GM19035 (cell line): ENCODE results near the gene RASGEF1C.

ENCODE experiments used
- ATAC-seq: cut with Tn5 transposase; IDR thresholded peaks from one replicate; pipeline ENCODE4 v1.9.1; 2021; ENCODE audit not compliant: unreplicated experiment

The RASGEF1C gene

GRCh38 chr5:180161420-180162303, 47.3 kb downstream of the RASGEF1C start:
- no peak for ATAC-seq

DNA sequence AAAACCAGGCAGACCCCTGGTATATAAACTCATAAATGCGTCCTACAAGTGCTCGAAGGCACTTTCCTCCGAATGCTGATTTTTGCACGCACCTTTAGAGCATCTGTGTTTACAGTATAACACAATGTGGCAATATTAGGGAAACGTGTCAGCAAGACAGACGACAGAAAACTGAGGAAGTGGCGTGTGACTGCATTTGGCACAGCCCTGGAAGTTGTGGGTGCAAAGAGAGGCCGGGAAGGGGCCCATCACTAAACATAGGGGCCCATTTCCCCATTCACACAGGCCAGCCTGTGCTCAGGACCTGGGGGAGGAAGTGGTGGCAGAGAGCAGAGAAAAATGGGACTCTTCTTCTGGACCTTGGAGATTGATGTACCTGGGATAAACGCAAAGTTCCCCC, 48.2 kb downstream of the RASGEF1C start:
- no peak for ATAC-seq

DNA sequence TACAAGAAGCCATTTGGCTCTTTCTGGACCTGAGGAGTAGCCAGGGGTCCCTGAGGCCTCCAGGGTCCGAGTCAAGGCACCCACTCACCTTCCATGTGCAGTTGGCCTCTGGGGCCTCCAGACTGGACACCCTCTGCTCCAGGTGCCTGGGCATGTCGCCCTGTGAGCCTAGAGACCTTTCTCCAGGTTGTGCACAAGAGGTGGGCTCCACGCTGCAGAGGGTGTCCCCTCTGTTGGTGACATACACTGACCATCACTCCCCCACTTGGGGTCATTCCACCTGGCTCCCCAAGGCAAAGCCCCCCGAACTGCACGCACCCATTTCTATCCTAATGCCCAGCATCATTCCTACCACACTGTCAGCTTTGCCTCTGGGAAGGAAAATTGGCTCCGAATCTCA, 48.8 kb downstream of the RASGEF1C start:
- ATAC-seq, result no peak

DNA sequence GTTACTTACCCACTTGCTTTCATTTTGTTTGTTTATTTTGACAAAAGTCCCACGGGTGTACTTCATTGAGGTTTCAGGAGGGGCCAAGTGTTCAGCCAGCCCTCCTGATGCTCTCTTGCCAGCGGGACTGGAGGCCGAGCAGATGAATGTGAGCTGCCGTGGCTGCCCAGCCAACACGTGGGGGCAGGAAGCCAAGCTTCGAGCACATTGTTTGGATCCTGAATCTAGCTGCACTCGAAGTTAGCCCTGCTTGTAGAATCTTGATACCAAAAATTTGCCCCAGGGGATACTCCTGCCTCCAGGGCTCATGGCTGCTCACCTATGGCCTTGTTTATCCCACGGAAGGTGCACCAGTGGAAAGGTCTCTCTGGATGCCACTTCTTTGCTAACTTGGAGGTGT, 49.3 kb downstream of the RASGEF1C start:
- ATAC-seq, result no peak

DNA sequence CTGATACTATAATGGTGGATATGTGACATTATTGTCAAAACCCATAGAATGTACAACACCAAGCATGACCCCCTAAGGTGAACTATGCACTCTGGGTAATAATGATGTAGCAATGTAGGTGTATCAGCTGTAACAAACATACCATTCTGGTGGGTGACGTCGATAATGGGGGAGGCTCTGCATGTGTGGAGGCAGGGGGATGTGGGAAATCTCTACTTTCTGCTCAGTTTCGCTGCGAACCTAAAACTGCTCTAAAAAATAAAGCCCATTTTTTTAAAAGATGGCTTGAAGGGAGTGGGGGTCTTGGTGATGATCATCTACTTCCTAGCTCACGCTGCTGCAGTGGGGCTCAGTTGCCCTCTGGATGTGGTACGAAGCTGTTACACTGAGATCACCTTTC, 51.1 kb downstream of the RASGEF1C start:
- no peak for ATAC-seq

GRCh38 chr5:180156141-180156540, 52.9 kb downstream of the RASGEF1C start:
- ATAC-seq, result no peak

DNA sequence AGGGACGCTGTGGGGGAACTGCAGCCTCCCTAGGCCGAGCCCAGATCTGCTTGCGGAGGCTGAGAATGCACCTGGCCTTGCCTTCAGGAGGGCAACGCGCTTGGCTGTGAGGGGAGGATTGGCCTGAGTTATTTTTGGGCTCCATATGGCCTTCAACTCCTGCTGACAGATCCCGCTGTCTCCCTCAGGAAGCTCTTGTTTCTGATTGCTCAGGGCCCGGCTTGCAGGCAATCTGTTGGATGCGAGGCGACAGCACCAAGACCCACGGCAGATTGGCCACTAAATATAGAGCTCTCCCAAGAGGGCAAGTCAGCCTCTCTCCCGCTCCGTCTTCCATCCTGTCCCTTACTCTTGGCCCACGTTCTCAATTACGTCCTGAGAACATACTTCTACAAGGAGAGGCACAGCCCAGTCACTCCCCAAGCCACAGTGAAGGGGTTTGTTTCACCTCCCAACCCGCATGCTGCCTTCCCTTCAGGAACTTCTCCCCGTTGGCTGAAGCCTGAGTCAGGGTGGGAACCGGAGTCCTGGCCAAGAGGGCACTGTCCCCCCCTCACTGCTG, 53.6 kb downstream of the RASGEF1C start:
- no peak for ATAC-seq

GRCh38 chr5:180154821-180155364, 54.1 kb downstream of the RASGEF1C start:
- ATAC-seq, result no peak

DNA sequence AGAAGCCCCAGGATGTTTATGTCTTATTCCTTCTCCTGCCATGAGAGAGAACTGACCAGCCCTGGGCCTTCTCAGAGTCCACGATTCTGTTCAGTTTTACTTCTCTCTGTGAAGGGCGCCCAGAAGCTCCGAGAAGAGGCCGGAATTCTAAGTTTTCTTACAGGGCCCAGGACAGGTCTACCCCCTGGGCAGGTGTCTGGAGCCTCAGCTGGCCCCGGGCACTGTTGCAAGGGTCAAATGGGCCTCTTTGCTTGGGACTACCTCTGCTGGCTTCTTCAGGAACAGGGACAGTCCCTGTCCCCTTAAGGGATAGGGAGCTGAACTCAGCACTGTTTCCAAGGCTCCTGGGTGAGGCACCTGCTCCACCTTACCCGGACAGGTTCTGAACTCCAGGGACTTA, 55.0 kb downstream of the RASGEF1C start:
- ATAC-seq, result no peak

DNA sequence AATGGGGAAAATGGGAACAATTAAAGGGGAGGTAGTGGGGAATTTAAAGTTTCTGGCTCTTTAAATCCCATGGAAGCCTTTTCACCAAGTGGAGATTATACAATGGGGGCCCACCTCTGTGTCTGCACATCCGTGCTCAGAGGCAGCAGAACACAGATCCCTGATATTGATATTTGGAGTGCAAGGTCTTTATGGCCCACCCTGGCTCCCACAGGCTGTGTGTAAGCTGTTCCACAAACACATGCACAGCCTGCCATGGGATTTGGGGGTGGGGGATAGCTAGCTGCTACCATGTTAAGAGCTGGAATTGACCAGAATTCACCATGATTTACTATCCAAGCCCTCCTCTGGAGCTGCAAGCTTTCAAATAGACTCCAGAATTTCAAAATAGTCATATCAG, 55.9 kb downstream of the RASGEF1C start:
- ATAC-seq, result no peak

DNA sequence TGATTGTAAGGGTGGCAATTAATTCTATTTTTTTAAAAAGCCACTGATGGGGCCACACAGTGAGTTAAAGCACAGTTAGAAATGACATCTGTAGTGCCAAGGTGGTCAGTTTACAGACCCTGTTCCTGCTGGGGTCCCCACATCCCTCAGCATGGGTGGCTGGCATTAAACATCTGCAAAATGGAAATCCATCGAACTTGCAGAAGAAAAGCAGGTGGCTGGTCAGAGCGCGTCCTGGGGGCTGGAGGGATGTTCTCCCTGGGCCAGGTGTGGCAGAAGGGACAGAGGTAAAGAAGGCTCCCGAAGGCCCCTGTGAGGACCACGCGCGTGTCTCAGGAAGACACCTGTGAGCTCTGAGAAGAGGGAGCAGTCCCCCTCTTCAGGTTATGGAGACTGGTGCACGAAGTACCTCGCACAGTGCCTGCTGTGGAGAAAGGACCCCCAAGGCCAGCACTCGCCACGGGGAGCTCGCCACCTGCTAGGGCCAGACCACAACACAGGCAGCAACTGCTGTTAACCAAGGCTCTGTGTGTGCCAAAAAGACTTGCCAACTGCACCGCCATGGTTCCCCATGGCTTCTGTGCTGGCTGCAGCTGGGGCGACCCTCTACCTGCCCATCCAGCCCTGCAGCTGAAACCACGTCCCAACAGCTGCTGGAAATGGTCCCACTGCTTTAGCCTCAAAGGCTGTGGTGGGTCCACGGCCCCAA, 65.2 kb downstream of the RASGEF1C start:
- no peak for ATAC-seq

DNA sequence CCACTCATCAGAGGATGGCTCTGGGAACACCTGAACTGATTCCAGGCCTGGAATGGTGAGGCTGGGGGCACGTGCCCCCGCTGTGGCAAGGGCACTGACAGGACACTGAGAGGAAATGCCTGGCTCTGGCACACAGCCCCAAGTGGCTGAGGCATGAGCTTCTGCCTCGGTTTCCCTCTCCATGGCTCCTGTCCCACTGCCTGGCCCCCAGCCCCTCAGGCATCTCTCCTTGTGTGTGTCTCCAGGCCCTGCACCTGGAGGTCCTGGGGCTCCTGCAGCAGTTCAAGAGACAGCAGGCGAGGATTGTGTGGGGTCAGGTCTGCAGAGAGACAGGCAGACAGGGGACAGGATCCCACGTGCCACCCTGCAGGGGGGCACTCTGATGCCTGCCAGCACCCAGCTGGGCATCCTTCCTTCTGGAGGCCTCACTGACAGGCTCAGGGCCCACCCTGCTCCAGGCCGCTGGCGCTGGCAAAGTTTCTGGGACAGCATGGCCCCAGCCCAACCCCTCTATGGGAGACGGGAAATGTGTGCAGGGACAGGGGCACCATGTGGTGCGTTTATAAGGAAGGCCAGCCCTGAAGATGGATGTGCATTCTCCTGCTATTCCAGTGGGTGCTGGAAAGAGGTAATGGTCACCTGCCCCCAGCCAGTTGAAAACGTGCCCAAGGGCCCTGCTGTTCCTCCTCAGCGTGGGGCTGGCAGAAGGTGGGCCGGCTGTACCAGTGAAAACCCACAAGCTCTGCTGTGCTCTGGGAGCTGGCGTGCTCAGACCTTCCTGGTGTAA, 66.0 kb downstream of the RASGEF1C start:
- no peak for ATAC-seq

GRCh38 chr5:180142021-180142765, 66.8 kb downstream of the RASGEF1C start:
- no peak for ATAC-seq

DNA sequence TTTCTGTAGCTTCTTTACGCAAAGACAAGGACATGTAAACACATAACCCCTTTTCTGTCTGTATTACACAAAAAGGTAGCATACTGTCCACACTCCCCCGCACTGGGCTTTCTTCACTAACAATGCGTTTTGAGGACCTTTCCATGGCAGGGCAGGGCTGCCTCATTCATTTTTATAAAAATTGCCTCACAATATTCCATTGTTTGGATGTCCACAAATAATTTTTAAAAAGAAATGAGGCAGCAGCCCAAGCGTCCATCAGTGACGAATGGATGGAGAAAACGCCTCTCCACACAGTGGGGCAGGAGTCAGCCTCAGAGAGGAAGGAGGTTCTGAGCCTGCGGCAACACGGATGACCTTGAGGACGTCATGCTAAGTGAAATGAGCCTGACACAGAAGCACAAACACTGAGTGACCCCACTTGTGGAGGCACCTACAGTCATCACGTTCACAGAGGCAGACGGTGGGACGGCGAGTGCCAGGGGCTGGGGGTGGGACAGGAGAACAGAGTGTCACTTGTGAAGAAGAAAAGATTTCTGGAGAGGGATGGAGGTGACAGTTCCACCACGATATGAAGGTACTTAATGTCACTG, 67.8 kb downstream of the RASGEF1C start:
- no peak for ATAC-seq

- ATAC-seq, result no peak
Observed at GRCh38 chr5:180140571-180140970, 68.4 kb downstream of the RASGEF1C start.

DNA sequence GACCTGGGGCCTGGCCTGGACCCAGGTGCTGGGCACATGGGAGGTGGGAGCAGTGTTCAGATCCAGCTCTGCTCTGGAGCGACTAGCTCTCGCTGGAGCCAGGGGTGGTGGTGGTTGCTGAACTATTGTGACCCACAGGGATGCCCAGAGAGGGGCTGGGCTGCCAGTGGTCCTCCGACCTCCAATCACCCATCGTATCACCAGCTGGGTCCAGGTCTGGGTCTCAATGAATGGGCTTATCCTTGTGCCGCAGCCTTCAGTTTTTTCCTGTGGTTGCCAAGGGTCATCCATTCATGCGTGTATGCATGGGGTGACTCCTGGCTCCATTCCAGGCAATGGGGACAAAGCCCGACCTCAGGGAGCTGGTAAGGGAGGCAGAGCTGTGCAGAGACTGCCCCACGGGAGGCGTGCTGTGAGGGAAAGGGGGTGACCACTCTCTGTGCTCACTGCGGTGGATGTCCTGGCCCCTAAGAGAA, 68.9 kb downstream of the RASGEF1C start:
- no peak for ATAC-seq

GRCh38 chr5:180139731-180140055, 69.3 kb downstream of the RASGEF1C start:
- no peak for ATAC-seq

- no peak for ATAC-seq
Observed at GRCh38 chr5:180138976-180139730, 69.9 kb downstream of the RASGEF1C start.
